Gastrocnemius medialis (tissue), 4 donors: ENCODE measurements around the gene LTBP4.

Experiments used
- CTCF ChIP-seq, 5 experiments: fragments of 450-650 bp in 3 of 5; fragments of 200-600 bp in 2 of 5; sonication (generic) in 2 of 5; IDR thresholded peaks in 4 of 5; conservative IDR thresholded peaks in 1 of 5; 1 replicate in 4 of 5; 2 replicates in 1 of 5; pipeline ENCODE4 v1.5.1; 2016 to 2019; ENCODE audit warnings: antibody characterized with exemption in 5 of 5, mild to moderate bottlenecking in 3 of 5, moderate library complexity in 3 of 5
- POLR2A ChIP-seq, 2 donors: fragments of 450-650 bp; IDR thresholded peaks; one replicate each; pipeline ENCODE4 v1.6.1; 2017; ENCODE audit warnings: antibody characterized with exemption in 2 of 2, mild to moderate bottlenecking in 2 of 2, moderate library complexity in 2 of 2

- TF ChIP-seq POLR2A (IDR thresholded peaks at IDR 0.05) (no peak), CTCF (IDR thresholded peaks at IDR 0.05 in 4 of 5, conservative IDR thresholded peaks at IDR 0.05 in 1 of 5) (no peak)
Measured at GRCh38 chr19:40642051-40642706, 41.0 kb downstream of the LTBP4 start.
